ENCODE measurements around the gene SIGLEC6.

The SIGLEC6 gene

DNA sequence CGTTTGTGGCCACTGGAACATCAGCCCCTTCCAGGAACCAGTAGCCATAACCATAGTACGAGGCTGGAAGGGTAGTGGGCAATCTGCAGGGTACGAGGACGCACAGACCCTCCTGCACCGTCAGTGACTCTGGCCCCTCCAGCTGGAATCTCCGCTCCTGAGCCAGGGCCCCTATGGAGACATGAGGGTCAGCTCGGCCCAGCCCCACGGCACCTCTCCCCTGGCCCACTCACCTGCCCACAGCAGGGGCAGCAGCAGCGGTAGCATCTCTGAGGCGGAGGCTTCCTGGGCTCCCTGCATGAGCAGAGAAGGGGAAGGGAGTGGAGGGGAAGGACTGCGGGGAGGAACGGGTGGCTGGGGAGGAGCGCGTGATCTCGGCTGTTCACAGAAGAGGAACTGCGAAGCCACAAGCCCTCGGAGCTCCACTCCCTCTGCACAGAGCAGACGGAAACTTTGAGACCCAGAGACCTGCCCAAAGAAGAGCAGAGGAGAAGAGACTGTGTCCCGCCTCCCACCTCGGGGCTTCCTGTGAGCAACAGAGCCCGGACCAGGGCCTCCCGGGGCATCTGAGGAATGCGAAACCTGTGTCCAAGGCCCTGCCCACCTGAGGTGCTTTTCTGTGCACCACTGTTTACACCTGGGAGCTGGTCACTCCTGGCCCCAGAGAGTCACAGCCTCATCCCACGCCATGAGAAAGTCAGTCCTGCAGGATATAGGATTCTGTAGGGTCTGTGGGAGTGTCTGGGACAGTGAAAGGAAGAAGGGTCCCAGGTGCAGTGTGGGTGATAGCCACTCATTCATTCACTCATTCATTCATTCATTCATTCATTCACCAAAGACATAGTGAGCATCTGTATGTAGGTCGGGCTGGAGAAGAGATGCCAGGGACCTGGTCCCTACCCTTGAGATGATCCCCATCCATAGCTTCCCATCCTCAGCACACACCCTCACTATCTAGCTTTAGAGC is at the start of gene SIGLEC6:
SIGLEC6 (minus strand) TSS at position 322 of the 967 bp plus-strand sequence; CDS start at position 300, 22 bp downstream.
- no peaks in the 10 kb centered on the region for H3K4me1 ChIP-seq (ENCODE audit: control insufficient read depth in 1 of 2, insufficient read depth in 2 of 2, low read length in 2 of 2)
- H3K36me3 ChIP-seq (ENCODE audit: control insufficient read depth in 1 of 2, insufficient read depth in 2 of 2, low read length in 2 of 2), result no peaks in the 10 kb centered on the region
- H3K27ac ChIP-seq (ENCODE audit: low read length), result no peak within 1 kb of the TSS
- no peaks in the 10 kb centered on the region for H3K9me3 ChIP-seq (ENCODE audit: control insufficient read depth in 1 of 2, low read length in 2 of 2)
- peaks cover 5% of the 10 kb centered on the region for H3K27me3 ChIP-seq (ENCODE audit: low read depth, low read length)
- H3K4me3 ChIP-seq (ENCODE audit: low read depth in 1 of 2, low read length in 2 of 2), result no peak within 1 kb of the TSS

- Histone ChIP-seq H3K4me1 (ENCODE audit: control insufficient read depth in 1 of 2, insufficient read depth in 2 of 2, low read length in 2 of 2) (peaks cover 0 to 13% of the 10 kb centered on the region in 2 donors), H3K27ac (ENCODE audit: low read length) (no peak overlapping the region), H3K27me3 (ENCODE audit: low read depth, low read length) (no peaks in the 10 kb centered on the region), H3K36me3 (ENCODE audit: control insufficient read depth in 1 of 2, insufficient read depth in 2 of 2, low read length in 2 of 2) (peaks cover 17 to 47% of the 10 kb centered on the region in 2 donors), H3K9me3 (ENCODE audit: control insufficient read depth in 1 of 2, low read length in 2 of 2) (no peaks in the 10 kb centered on the region), H3K4me3 (ENCODE audit: low read depth in 1 of 2, low read length in 2 of 2) (no peak overlapping the region)
Measured at GRCh38 chr19:51576850-51577249, 45.4 kb upstream of the SIGLEC6 start.

DNA sequence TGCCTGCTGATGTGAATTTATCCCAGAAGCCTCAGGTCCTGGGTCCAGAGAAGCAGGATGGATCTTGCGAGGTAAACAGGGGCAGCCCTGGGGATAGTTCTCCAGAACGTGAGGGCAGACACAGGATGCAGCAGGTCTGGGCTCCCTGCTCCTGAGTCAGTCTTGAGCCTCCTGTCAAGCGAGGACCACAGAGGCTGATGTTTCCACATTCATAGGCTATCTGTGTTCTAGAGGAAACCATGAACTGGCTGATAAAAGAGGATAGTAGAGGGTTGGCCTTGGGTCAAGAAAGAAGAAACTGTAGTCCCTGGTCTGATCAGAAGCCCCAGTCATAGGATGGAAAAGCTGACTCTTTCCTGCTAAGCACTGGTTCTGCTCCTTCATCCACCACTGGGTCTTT is 41.9 kb upstream of the SIGLEC6 start:
- H3K36me3 ChIP-seq (ENCODE audit: control insufficient read depth in 1 of 2, insufficient read depth in 2 of 2, low read length in 2 of 2), result peaks cover 10 to 24% of the 10 kb centered on the region in 2 donors

GRCh38 chr19:51572908-51573307 is 41.4 kb upstream of the SIGLEC6 start:
- Histone ChIP-seq H3K27ac (ENCODE audit: low read length) (no peak overlapping the region), H3K27me3 (ENCODE audit: low read depth, low read length) (peaks cover 3% of the 10 kb centered on the region), H3K9me3 (ENCODE audit: control insufficient read depth in 1 of 2, low read length in 2 of 2) (no peaks in the 10 kb centered on the region), H3K36me3 (ENCODE audit: control insufficient read depth in 1 of 2, insufficient read depth in 2 of 2, low read length in 2 of 2) (peaks cover 10 to 23% of the 10 kb centered on the region in 2 donors), H3K4me1 (ENCODE audit: control insufficient read depth in 1 of 2, insufficient read depth in 2 of 2, low read length in 2 of 2) (peaks cover 0 to 16% of the 10 kb centered on the region in 2 donors), H3K4me3 (ENCODE audit: low read depth in 1 of 2, low read length in 2 of 2) (peak overlapping the region in 1 of 2 donors; percentile 93)

More for the DNA sequence above, 41.9 kb upstream of the SIGLEC6 start:
- Histone ChIP-seq H3K9me3 (ENCODE audit: control insufficient read depth in 1 of 2, low read length in 2 of 2) (no peaks in the 10 kb centered on the region), H3K27ac (ENCODE audit: low read length) (no peak overlapping the region), H3K27me3 (ENCODE audit: low read depth, low read length) (no peaks in the 10 kb centered on the region), H3K4me3 (ENCODE audit: low read depth in 1 of 2, low read length in 2 of 2) (no peak overlapping the region), H3K4me1 (ENCODE audit: control insufficient read depth in 1 of 2, insufficient read depth in 2 of 2, low read length in 2 of 2) (peaks cover 0 to 16% of the 10 kb centered on the region in 2 donors)

DNA sequence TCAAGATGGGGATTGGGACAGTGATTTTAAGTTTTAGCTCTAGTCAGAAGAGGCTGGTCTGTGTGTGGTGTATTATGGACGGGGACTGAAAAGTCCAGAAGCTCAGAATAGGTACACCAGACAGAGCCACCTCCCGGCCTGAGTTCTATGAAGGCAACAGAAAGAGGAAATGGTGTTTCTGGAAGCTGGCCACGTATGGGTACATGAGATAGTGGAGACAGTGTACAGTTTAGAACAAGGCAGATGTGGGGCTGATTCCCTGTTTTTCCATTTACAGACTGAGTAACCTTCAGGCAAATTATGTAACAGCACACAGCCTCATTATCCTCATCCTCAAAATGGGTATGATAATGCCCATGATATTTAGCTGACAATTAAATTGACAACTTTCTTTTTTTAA is 40.9 kb upstream of the SIGLEC6 start:
- H3K9me3 ChIP-seq (ENCODE audit: control insufficient read depth in 1 of 2, low read length in 2 of 2), result no peaks in the 10 kb centered on the region
- peak overlapping the region; percentile 81 to 93 for H3K4me3 ChIP-seq (ENCODE audit: low read depth in 1 of 2, low read length in 2 of 2)
- H3K4me1 ChIP-seq (ENCODE audit: control insufficient read depth in 1 of 2, insufficient read depth in 2 of 2, low read length in 2 of 2), result peaks cover 0 to 16% of the 10 kb centered on the region in 2 donors
- H3K27me3 ChIP-seq (ENCODE audit: low read depth, low read length), result peaks cover 6% of the 10 kb centered on the region
- peaks cover 10 to 23% of the 10 kb centered on the region in 2 donors for H3K36me3 ChIP-seq (ENCODE audit: control insufficient read depth in 1 of 2, insufficient read depth in 2 of 2, low read length in 2 of 2)
- H3K27ac ChIP-seq (ENCODE audit: low read length), result no peak overlapping the region

- Histone ChIP-seq H3K27me3 (ENCODE audit: low read depth, low read length) (peaks cover 6% of the 10 kb centered on the region), H3K4me1 (ENCODE audit: control insufficient read depth in 1 of 2, insufficient read depth in 2 of 2, low read length in 2 of 2) (peaks cover 0 to 16% of the 10 kb centered on the region in 2 donors), H3K27ac (ENCODE audit: low read length) (peak overlapping the region; percentile 70), H3K4me3 (ENCODE audit: low read depth in 1 of 2, low read length in 2 of 2) (peak overlapping the region; percentile 81 to 93), H3K36me3 (ENCODE audit: control insufficient read depth in 1 of 2, insufficient read depth in 2 of 2, low read length in 2 of 2) (peaks cover 10 to 16% of the 10 kb centered on the region in 2 donors), H3K9me3 (ENCODE audit: control insufficient read depth in 1 of 2, low read length in 2 of 2) (no peaks in the 10 kb centered on the region)
Measured at GRCh38 chr19:51571599-51571998, 40.1 kb upstream of the SIGLEC6 start.

DNA sequence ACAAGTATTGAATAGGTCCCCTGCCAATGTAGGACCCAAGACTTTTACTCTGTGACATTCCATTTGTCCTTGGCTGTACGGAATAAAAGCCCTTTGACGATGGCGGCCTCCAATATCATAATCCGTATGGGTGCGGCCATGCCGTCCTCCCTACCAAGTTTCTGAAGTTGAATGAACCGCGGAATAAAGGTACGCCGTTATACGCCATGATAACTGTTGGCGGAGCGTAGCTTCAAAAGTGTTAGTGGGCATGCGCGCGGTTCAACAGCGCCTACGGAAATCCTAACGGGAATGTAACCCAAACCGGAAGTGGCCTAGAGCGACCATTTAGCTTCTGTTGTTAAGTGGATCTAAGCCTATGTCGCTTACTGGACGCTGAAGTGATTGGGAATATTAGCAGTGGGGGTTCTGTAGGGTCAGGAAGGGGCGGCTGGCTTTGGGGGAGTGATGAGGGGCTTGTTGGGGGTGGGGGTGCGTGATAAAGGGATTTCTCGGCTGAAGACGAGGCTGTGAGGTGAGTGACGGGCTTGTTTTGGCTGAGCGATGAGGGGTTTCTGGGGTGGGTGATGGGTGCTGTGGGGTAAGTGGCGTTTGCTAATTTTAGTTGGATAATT is 39.6 kb upstream of the SIGLEC6 start, which contains the start of gene ZNF175:
ZNF175 (plus strand) TSS at position 322 of the 614 bp plus-strand sequence. CDS start 2,047 bp downstream, outside the sequence.
- Histone ChIP-seq H3K36me3 (ENCODE audit: control insufficient read depth in 1 of 2, insufficient read depth in 2 of 2, low read length in 2 of 2) (peaks cover 10 to 14% of the 10 kb centered on the region in 2 donors), H3K27ac (ENCODE audit: low read length) (peak within 1 kb of the TSS; percentile 70), H3K4me1 (ENCODE audit: control insufficient read depth in 1 of 2, insufficient read depth in 2 of 2, low read length in 2 of 2) (peaks cover 0 to 16% of the 10 kb centered on the region in 2 donors), H3K9me3 (ENCODE audit: control insufficient read depth in 1 of 2, low read length in 2 of 2) (no peaks in the 10 kb centered on the region), H3K27me3 (ENCODE audit: low read depth, low read length) (peaks cover 6% of the 10 kb centered on the region), H3K4me3 (ENCODE audit: low read depth in 1 of 2, low read length in 2 of 2) (peak within 1 kb of the TSS; percentile 81 to 93)

DNA sequence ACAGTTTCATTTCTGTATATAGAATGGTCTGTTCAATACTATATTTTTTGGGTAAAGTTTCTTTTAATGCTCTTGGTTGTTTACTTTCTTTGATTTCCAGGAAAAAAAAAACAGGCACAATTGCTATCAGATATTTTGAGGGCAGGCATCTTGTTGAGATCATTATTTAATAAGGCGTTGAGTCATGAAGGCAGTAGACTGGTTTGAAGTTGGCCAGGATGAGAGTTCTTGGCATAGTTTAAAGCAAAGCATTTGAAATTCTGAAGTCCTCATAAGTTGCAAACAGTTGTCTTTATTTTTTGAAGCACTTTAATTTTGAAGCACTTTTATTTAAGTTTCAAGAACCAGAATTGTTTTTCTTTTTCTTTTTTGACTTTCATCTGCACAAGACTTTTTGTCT is 37.0 kb upstream of the SIGLEC6 start:
- Histone ChIP-seq H3K4me3 (ENCODE audit: low read depth in 1 of 2, low read length in 2 of 2) (no peak overlapping the region), H3K27me3 (ENCODE audit: low read depth, low read length) (peaks cover 6% of the 10 kb centered on the region), H3K4me1 (ENCODE audit: control insufficient read depth in 1 of 2, insufficient read depth in 2 of 2, low read length in 2 of 2) (peaks cover 0 to 16% of the 10 kb centered on the region in 2 donors), H3K9me3 (ENCODE audit: control insufficient read depth in 1 of 2, low read length in 2 of 2) (no peaks in the 10 kb centered on the region), H3K36me3 (ENCODE audit: control insufficient read depth in 1 of 2, insufficient read depth in 2 of 2, low read length in 2 of 2) (peaks cover 4 to 6% of the 10 kb centered on the region in 2 donors), H3K27ac (ENCODE audit: low read length) (no peak overlapping the region)

DNA sequence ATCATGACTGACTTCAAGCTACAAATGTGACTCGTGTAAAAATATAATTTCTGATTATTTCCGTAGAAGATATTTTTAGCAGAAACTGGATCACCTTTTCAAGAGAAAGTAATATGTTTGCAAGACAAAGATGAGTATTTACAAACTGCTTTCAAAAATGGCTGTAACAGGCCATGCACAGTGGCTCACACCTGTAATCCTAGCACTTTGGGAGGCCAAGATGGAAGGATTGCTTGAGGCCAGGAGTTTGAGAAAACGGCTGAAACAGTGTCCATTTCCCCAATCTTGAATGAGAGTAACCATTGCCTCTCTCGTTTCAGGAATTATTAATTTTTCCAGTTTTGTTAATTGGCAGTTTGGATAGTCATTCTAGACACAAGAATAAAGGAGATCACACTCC is 36.1 kb upstream of the SIGLEC6 start:
- no peak overlapping the region for H3K4me3 ChIP-seq (ENCODE audit: low read depth in 1 of 2, low read length in 2 of 2)
- no peak overlapping the region for H3K27ac ChIP-seq (ENCODE audit: low read length)
- H3K27me3 ChIP-seq (ENCODE audit: low read depth, low read length), result peaks cover 6% of the 10 kb centered on the region
- no peaks in the 10 kb centered on the region for H3K9me3 ChIP-seq (ENCODE audit: control insufficient read depth in 1 of 2, low read length in 2 of 2)
- peaks cover 0 to 11% of the 10 kb centered on the region in 2 donors for H3K4me1 ChIP-seq (ENCODE audit: control insufficient read depth in 1 of 2, insufficient read depth in 2 of 2, low read length in 2 of 2)
- H3K36me3 ChIP-seq (ENCODE audit: control insufficient read depth in 1 of 2, insufficient read depth in 2 of 2, low read length in 2 of 2), result no peaks in the 10 kb centered on the region

- no peaks in the 10 kb centered on the region for H3K36me3 ChIP-seq (ENCODE audit: control insufficient read depth in 1 of 2, insufficient read depth in 2 of 2, low read length in 2 of 2)
- no peak overlapping the region for H3K27ac ChIP-seq (ENCODE audit: low read length)
- H3K9me3 ChIP-seq (ENCODE audit: control insufficient read depth in 1 of 2, low read length in 2 of 2), result no peaks in the 10 kb centered on the region
- peaks cover 0 to 1% of the 10 kb centered on the region in 2 donors for H3K4me1 ChIP-seq (ENCODE audit: control insufficient read depth in 1 of 2, insufficient read depth in 2 of 2, low read length in 2 of 2)
- H3K27me3 ChIP-seq (ENCODE audit: low read depth, low read length), result peaks cover 6% of the 10 kb centered on the region
- no peak overlapping the region for H3K4me3 ChIP-seq (ENCODE audit: low read depth in 1 of 2, low read length in 2 of 2)
Measured at GRCh38 chr19:51566489-51567100, 35.1 kb upstream of the SIGLEC6 start.

- no peak overlapping the region for H3K4me3 ChIP-seq (ENCODE audit: low read depth in 1 of 2, low read length in 2 of 2)
- no peaks in the 10 kb centered on the region for H3K4me1 ChIP-seq (ENCODE audit: control insufficient read depth in 1 of 2, insufficient read depth in 2 of 2, low read length in 2 of 2)
- H3K36me3 ChIP-seq (ENCODE audit: control insufficient read depth in 1 of 2, insufficient read depth in 2 of 2, low read length in 2 of 2), result no peaks in the 10 kb centered on the region
- H3K27me3 ChIP-seq (ENCODE audit: low read depth, low read length), result peaks cover 6% of the 10 kb centered on the region
- H3K27ac ChIP-seq (ENCODE audit: low read length), result no peak overlapping the region
- no peaks in the 10 kb centered on the region for H3K9me3 ChIP-seq (ENCODE audit: control insufficient read depth in 1 of 2, low read length in 2 of 2)
Measured at GRCh38 chr19:51565583-51565982, 34.1 kb upstream of the SIGLEC6 start.
